K562 (cell line): ENCODE data around the gene NFKB2.

Experiments used
- CTCF ChIP-seq, 3 experiments: IDR thresholded peaks in 2 of 3; conservative IDR thresholded peaks in 1 of 3; 2 replicates each; pipeline ENCODE4 v1.5.1; 2011 to 2012; ENCODE audit warnings: low read length in 3 of 3, mild to moderate bottlenecking in 3 of 3, control low read depth in 2 of 3, improper control_type of control experiment in 1 of 3, inconsistent platforms in 1 of 3, low read depth in 1 of 3, mixed read lengths in 1 of 3, moderate library complexity in 1 of 3; ENCODE audit not compliant: insufficient read depth in 2 of 3
- MEIS2 ChIP-seq: fragments of 450-650 bp; IDR thresholded peaks from 2 replicates; pipeline ENCODE4 v1.6.1; 2014; ENCODE audit warnings: mild to moderate bottlenecking; ENCODE audit not compliant: partially characterized antibody
- NR3C1 ChIP-seq: sonication (generic); formaldehyde crosslinking; IDR thresholded peaks from 2 replicates; pipeline ENCODE4 v1.8.1; 2022; ENCODE audit warnings: missing genetic modification reagents
- POLR2AphosphoS5 ChIP-seq: IDR thresholded peaks from 2 replicates; pipeline ENCODE4 v1.6.1; 2011; ENCODE audit warnings: mild to moderate bottlenecking, low read depth, low read length, moderate library complexity; ENCODE audit not compliant: control insufficient read depth, insufficient read depth
- ZBTB7A ChIP-seq: IDR thresholded peaks from 2 replicates; pipeline ENCODE4 v1.6.1; 2011; ENCODE audit warnings: low read depth, mild to moderate bottlenecking, low read length, moderate library complexity, borderline replicate concordance; ENCODE audit not compliant: control insufficient read depth
- ZNF24 ChIP-seq: fragments of 450-650 bp; IDR thresholded peaks from 2 replicates; pipeline ENCODE4 v1.6.1; 2016
- ZNF274 ChIP-seq: IDR thresholded peaks from 2 replicates; pipeline ENCODE4 v1.6.1; 2011; ENCODE audit warnings: low read depth, mild to moderate bottlenecking, low read length, moderate library complexity, borderline replicate concordance

- TF ChIP-seq ZNF274 (no peak), ZBTB7A (peak; percentile 12; the same call in 1 of the 2 replicates), CTCF (IDR thresholded peaks at IDR 0.05 in 2 of 3, conservative IDR thresholded peaks at IDR 0.05 in 1 of 3; ENCODE audit: insufficient read depth in 2 of 3, low read depth in 1 of 3, low read length in 3 of 3) (peak in 1 of 3 experiments; percentile 95; a peak in 1 of 6 replicates), NR3C1 (CRISPR knock-in tag) (no peak), MEIS2 (peak; percentile 16), POLR2AphosphoS5 (no peak), ZNF24 (no peak)
Observed at GRCh38 chr10:102394079-102394800, 1.3 kb upstream of the NFKB2 start.
